Lower leg skin (tissue), 4 donors: ENCODE data around the gene KCNJ11. TPM values are rescaled to one million over a fixed set of nuclear protein-coding genes. Genes with fewer than 3 reads are reported as not detected.

Source experiments
- DNase-seq, 2 donors: peaks; one replicate each; pipeline ENCODE4 v3.0.0-alpha.2; 2019; ENCODE audit warnings: low spot score in 2 of 2
- H3K4me3 ChIP-seq: fragments of 200-600 bp; sonication (generic); 2 replicates; pipeline ENCODE4 v1.5.1; 2017; ENCODE audit warnings: mild to moderate bottlenecking, low read depth; ENCODE audit not compliant: poor library complexity, severe bottlenecking
- CTCF ChIP-seq, 3 donors: fragments of 450-650 bp; IDR thresholded peaks; one replicate each; pipeline ENCODE4 v1.5.1; 2016; ENCODE audit warnings: antibody characterized with exemption in 3 of 3, mild to moderate bottlenecking in 3 of 3, moderate library complexity in 2 of 3
- POLR2A ChIP-seq, 2 donors: fragments of 450-650 bp; IDR thresholded peaks; one replicate each; pipeline ENCODE4 v1.6.1; 2016 to 2017; ENCODE audit warnings: antibody characterized with exemption in 2 of 2, mild to moderate bottlenecking in 1 of 2, moderate library complexity in 1 of 2
- WGBS, 2 donors: methylation state at CpG; one replicate each; pipeline ENCODE4 v1.1.5; 2018; 5-methylcytosine and 5-hydroxymethylcytosine counted together
- intact Hi-C: fragments of 100-400 bp; cut with DNase I; formaldehyde crosslinking; loops from one replicate; pipeline ENCODE4 v1.15.0; 2023; ENCODE audit warnings: low total_unique reads
- total RNA-seq, 4 donors: library from RNA; depleted of rRNA; stranded (reverse); fragments of >200 nt; gene quantifications; one replicate each; pipeline ENCODE4 v1.1.0, GENCODE V29; 2016

Gene KCNJ11
- total RNA-seq, 4 donors from 2014 or later = 2.0 to 20.5 (median 4.7) TPM

- DNase-seq = no peak
- intact Hi-C loops = no loop called here
- 91 to 95% methylated on average over 8 to 14 of the region's 14 CpGs for WGBS, 2 donors
- TF ChIP-seq CTCF (IDR thresholded peaks at IDR 0.05) = no peak
- no peak for TF ChIP-seq POLR2A (IDR thresholded peaks at IDR 0.05)
- H3K4me3 ChIP-seq = no peak overlapping the region
These were observed 9.0 kb upstream of the KCNJ11 start for GRCh38 chr11:17397311-17398002.

- H3K4me3 ChIP-seq = no peak overlapping the region
- TF ChIP-seq CTCF (IDR thresholded peaks at IDR 0.05) (no peak), POLR2A (IDR thresholded peaks at IDR 0.05) (no peak)
- intact Hi-C loops = no loop called here
- 90 to 94% methylated on average over 17 to 22 of the region's 22 CpGs for WGBS, 2 donors
- DNase-seq = no peak
These were observed 8.3 kb upstream of the KCNJ11 start for GRCh38 chr11:17396598-17397310.

GRCh38 chr11:17395978-17396377 lies 7.5 kb upstream of the KCNJ11 start:
- DNase-seq = no peak
- 84 to 89% methylated on average over 4 to 6 of the region's 6 CpGs for WGBS, 2 donors
- H3K4me3 ChIP-seq = no peak overlapping the region
- TF ChIP-seq CTCF (IDR thresholded peaks at IDR 0.05) = no peak
- TF ChIP-seq POLR2A (IDR thresholded peaks at IDR 0.05) = no peak
- intact Hi-C loops = no loop called here

GRCh38 chr11:17395554-17395961 lies 7.1 kb upstream of the KCNJ11 start:
- no peak for TF ChIP-seq CTCF (IDR thresholded peaks at IDR 0.05)
- TF ChIP-seq POLR2A (IDR thresholded peaks at IDR 0.05) = no peak
- intact Hi-C loops = no loop called here
- no peak for DNase-seq
- WGBS, 2 donors = 90 to 95% methylated on average over 20 of the region's 20 CpGs
- H3K4me3 ChIP-seq = no peak overlapping the region

GRCh38 chr11:17394743-17395390 lies 6.4 kb upstream of the KCNJ11 start:
- TF ChIP-seq POLR2A (IDR thresholded peaks at IDR 0.05) = no peak
- intact Hi-C loops = no loop called here
- H3K4me3 ChIP-seq = no peak overlapping the region
- DNase-seq = no peak
- 84 to 85% methylated on average over 10 of the region's 10 CpGs for whole genome bisulfite sequencing, 2 donors

GRCh38 chr11:17393472-17393871 lies 5.0 kb upstream of the KCNJ11 start:
- DNase-seq = peak in 1 of 2 donors; percentile 65
- intact Hi-C loops = no loop called here
- 98 to 100% methylated on average over 1 to 6 of the region's 6 CpGs for WGBS, 2 donors
- no peak overlapping the region for H3K4me3 ChIP-seq
- TF ChIP-seq POLR2A (IDR thresholded peaks at IDR 0.05) (no peak), CTCF (IDR thresholded peaks at IDR 0.05) (no peak)
